ENCODE data around the gene VPS13D.

DNA sequence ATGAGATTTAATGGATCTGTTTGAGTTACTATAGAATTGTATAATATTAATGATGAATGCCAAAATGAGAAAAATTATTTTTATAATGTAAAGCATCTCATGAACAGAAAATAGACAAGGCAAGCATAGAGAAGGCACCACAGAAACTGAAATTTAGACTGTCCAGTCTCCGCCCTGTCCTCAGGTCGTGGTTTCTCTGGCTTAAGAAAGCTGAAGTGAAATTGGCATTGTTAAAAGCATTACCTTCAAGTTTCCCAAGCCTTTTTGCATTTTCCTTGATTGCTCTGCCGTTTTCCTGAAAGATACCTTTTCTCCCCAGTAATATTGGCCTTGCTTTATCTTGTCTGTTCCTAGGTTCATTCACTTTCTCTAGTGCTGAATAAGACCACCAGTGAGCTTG is 58.0 kb downstream of the VPS13D start:
- no peak for TF ChIP-seq POLR2A (IDR thresholded peaks at IDR 0.05)
- TF ChIP-seq CTCF (IDR thresholded peaks at IDR 0.05), result no peak
- no peak for TF ChIP-seq EP300 (IDR thresholded peaks at IDR 0.05)
